Mesenchymal stem cell (in vitro differentiated cells and primary cell): ENCODE results near the gene MAP3K4.

ENCODE experiments used
- DNase-seq: peaks from one replicate; pipeline ENCODE4 v3.0.0-alpha.2; 2013
- H2AFZ ChIP-seq: one replicate; pipeline ENCODE4 v1.6.1; 2013; ENCODE audit warnings: low read depth, mild to moderate bottlenecking, control low read depth, inconsistent platforms, low read length, moderate library complexity
- H2AK5ac ChIP-seq: 2 replicates; pipeline ENCODE4 v1.6.1; 2013; ENCODE audit warnings: low read length, moderate library complexity, mild to moderate bottlenecking, inconsistent platforms; ENCODE audit not compliant: severe bottlenecking
- H2BK120ac ChIP-seq: one replicate; pipeline ENCODE4 v1.6.1; 2013; ENCODE audit warnings: low read depth, mild to moderate bottlenecking, inconsistent platforms, low read length, moderate library complexity
- H2BK12ac ChIP-seq, 2 experiments: one replicate each; pipeline ENCODE4 v1.6.1; 2013; ENCODE audit warnings: inconsistent platforms in 2 of 2, low read length in 2 of 2, mild to moderate bottlenecking in 2 of 2, moderate library complexity in 2 of 2, control low read depth in 1 of 2
- H2BK15ac ChIP-seq: one replicate; pipeline ENCODE4 v1.6.1; 2013; ENCODE audit warnings: mild to moderate bottlenecking, low read depth, inconsistent platforms; ENCODE audit not compliant: poor library complexity, severe bottlenecking
- H2BK5ac ChIP-seq: 2 replicates; pipeline ENCODE4 v1.6.1; 2013; ENCODE audit warnings: low read depth, mild to moderate bottlenecking, low read length, control low read depth, inconsistent platforms; ENCODE audit not compliant: poor library complexity, severe bottlenecking
- H3K14ac ChIP-seq, 2 experiments: one replicate each; pipeline ENCODE4 v1.6.1; 2013; ENCODE audit warnings: inconsistent platforms in 2 of 2, low read length in 2 of 2, control low read depth in 1 of 2, mild to moderate bottlenecking in 1 of 2, moderate library complexity in 1 of 2
- H3K18ac ChIP-seq, 2 experiments: one replicate each; pipeline ENCODE4 v1.6.1; 2013; ENCODE audit warnings: inconsistent platforms in 2 of 2, low read length in 2 of 2, control low read depth in 1 of 2, low read depth in 1 of 2, mild to moderate bottlenecking in 1 of 2
- H3K23ac ChIP-seq, 2 experiments: one replicate each; pipeline ENCODE4 v1.6.1; 2013; ENCODE audit warnings: inconsistent platforms in 2 of 2, low read length in 2 of 2, mild to moderate bottlenecking in 2 of 2, moderate library complexity in 2 of 2, control low read depth in 1 of 2
- H3K27ac ChIP-seq: 2 replicates; pipeline ENCODE4 v1.5.1; 2013; ENCODE audit warnings: mild to moderate bottlenecking, moderate library complexity, low read length, control low read depth, inconsistent platforms; ENCODE audit not compliant: poor library complexity, severe bottlenecking
- H3K27me3 ChIP-seq, 2 experiments: 2 replicates each; pipeline versions ENCODE4 v1.6.1 to v1.7.0; 2013; ENCODE audit warnings: low read length in 2 of 2, mild to moderate bottlenecking in 2 of 2, moderate library complexity in 2 of 2, control low read depth in 1 of 2, inconsistent platforms in 1 of 2; ENCODE audit not compliant: control insufficient read depth in 1 of 2, insufficient read depth in 1 of 2
- H3K36me3 ChIP-seq, 2 experiments: 2 replicates each; pipeline versions ENCODE4 v1.6.1 to v1.7.0; 2013; ENCODE audit warnings: low read length in 2 of 2, control low read depth in 1 of 2, inconsistent platforms in 1 of 2, low read depth in 1 of 2, mild to moderate bottlenecking in 1 of 2; ENCODE audit not compliant: insufficient read depth in 2 of 2, control insufficient read depth in 1 of 2
- H3K4ac ChIP-seq, 2 experiments: one replicate each; pipeline ENCODE4 v1.6.1; 2013; ENCODE audit warnings: inconsistent platforms in 2 of 2, low read length in 2 of 2, mild to moderate bottlenecking in 2 of 2, moderate library complexity in 2 of 2, control low read depth in 1 of 2, low read depth in 1 of 2
- H3K4me1 ChIP-seq: 2 replicates; pipeline ENCODE4 v1.6.1; 2013; ENCODE audit warnings: low read depth, low read length, control low read depth; ENCODE audit not compliant: control insufficient read depth, insufficient read depth
- H3K4me2 ChIP-seq: 2 replicates; pipeline ENCODE4 v1.6.1; 2013; ENCODE audit warnings: low read length, mild to moderate bottlenecking, inconsistent platforms; ENCODE audit not compliant: poor library complexity, severe bottlenecking
- H3K4me3 ChIP-seq, 2 experiments: 2 replicates each; pipeline versions ENCODE4 v1.5.1 to v1.7.0; 2013; ENCODE audit warnings: low read length in 2 of 2, mild to moderate bottlenecking in 2 of 2, control low read depth in 1 of 2, low read depth in 1 of 2; ENCODE audit not compliant: insufficient read depth in 1 of 2
- H3K79me1 ChIP-seq: replicated peaks from 2 replicates; pipeline ENCODE4 v1.6.1; 2013; ENCODE audit warnings: mild to moderate bottlenecking, control low read depth, low read length, inconsistent platforms; ENCODE audit not compliant: poor library complexity, severe bottlenecking
- H3K9ac ChIP-seq: 2 replicates; pipeline ENCODE4 v1.7.0; 2013; ENCODE audit warnings: mild to moderate bottlenecking, low read length, moderate library complexity
- H3K9me3 ChIP-seq: 2 replicates; pipeline ENCODE4 v1.7.0; 2013; ENCODE audit warnings: mild to moderate bottlenecking, low read length; ENCODE audit not compliant: control insufficient read depth
- H4K8ac ChIP-seq: one replicate; pipeline ENCODE4 v1.6.1; 2013; ENCODE audit warnings: inconsistent platforms, mild to moderate bottlenecking, low read length, moderate library complexity
- H4K91ac ChIP-seq: one replicate; pipeline ENCODE4 v1.6.1; 2013; ENCODE audit warnings: mild to moderate bottlenecking, low read length, inconsistent platforms
- WGBS: methylation state at CpG from one replicate; pipeline ENCODE4 v1.1.7; 2013; ENCODE audit warnings: mixed read lengths; 5-methylcytosine and 5-hydroxymethylcytosine counted together

The MAP3K4 gene

DNA sequence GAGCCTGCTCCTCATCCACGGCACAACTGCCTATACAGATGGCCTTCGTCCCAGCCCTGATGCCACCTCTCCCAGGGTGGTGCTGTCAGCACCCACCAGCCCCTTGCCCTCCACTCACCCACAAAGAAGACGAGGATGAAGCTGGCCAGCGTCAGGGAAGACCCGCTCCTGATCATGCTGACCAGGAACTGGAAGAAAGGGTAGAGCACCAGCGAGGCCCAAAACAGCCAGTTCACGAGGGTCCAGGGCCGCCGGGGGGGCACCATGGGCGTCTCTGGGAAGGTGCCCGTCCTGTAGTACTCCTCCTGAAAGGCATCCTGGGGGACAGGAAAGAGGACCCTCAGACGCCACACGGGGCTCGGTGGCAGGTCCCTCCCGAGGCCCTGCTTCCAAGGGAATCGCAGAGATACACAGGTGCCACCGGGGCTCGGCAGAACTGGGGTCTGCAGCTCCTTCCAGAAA lies 147.8 kb downstream of the MAP3K4 start:
- no peak overlapping the region for H3K4ac ChIP-seq
- 98% methylated on average over 18 of the region's 18 CpGs for WGBS

GRCh38 chr6:161139766-161140553 lies 148.4 kb downstream of the MAP3K4 start:
- Histone ChIP-seq H3K4me1 (peaks cover 9% of the 10 kb centered on the region), H2BK12ac (no peak overlapping the region), H4K8ac (no peak overlapping the region), H3K4me2 (no peak overlapping the region), H3K14ac (no peak overlapping the region), H2AFZ (no peak overlapping the region), H3K4me3 (no peak overlapping the region), H3K18ac (no peak overlapping the region), H3K23ac (peak overlapping the region in 1 of 2 experiments; percentile 35), H3K4ac (no peak overlapping the region), H2BK5ac (peak overlapping the region; percentile 46), H3K9ac (peak overlapping the region; percentile 51), H3K27me3 (no peaks in the 10 kb centered on the region), H3K79me1 (peaks cover 3% of the 10 kb centered on the region), H2BK120ac (no peak overlapping the region), H4K91ac (no peak overlapping the region), H2BK15ac (no peak overlapping the region), H3K36me3 (peaks cover 61 to 64% of the 10 kb centered on the region in 2 experiments), H3K9me3 (no peaks in the 10 kb centered on the region), H3K27ac (no peak overlapping the region), H2AK5ac (no peak overlapping the region)
- WGBS: 93% methylated on average over 28 of the region's 28 CpGs
- DNase-seq: no peak

More for the DNA sequence above, 147.8 kb downstream of the MAP3K4 start:
- H2BK15ac ChIP-seq: no peak overlapping the region
- no peak overlapping the region for H3K27ac ChIP-seq
- H2BK120ac ChIP-seq: no peak overlapping the region
- no peak overlapping the region for H3K18ac ChIP-seq
- H3K23ac ChIP-seq: no peak overlapping the region
- H3K27me3 ChIP-seq: no peaks in the 10 kb centered on the region
- H3K14ac ChIP-seq: no peak overlapping the region
- no peak overlapping the region for H3K9ac ChIP-seq
- peaks cover 66 to 68% of the 10 kb centered on the region in 2 experiments for H3K36me3 ChIP-seq
- peaks cover 9% of the 10 kb centered on the region for H3K4me1 ChIP-seq
- no peaks in the 10 kb centered on the region for H3K9me3 ChIP-seq
- H4K8ac ChIP-seq: no peak overlapping the region
- H2AK5ac ChIP-seq: no peak overlapping the region
- H3K4me2 ChIP-seq: no peak overlapping the region
- H2BK5ac ChIP-seq: no peak overlapping the region
- H3K79me1 ChIP-seq: peaks cover 3% of the 10 kb centered on the region
- no peak overlapping the region for H3K4me3 ChIP-seq
- no peak overlapping the region for H4K91ac ChIP-seq
- H2BK12ac ChIP-seq: no peak overlapping the region
- no peak overlapping the region for H2AFZ ChIP-seq
- no peak for DNase-seq

DNA sequence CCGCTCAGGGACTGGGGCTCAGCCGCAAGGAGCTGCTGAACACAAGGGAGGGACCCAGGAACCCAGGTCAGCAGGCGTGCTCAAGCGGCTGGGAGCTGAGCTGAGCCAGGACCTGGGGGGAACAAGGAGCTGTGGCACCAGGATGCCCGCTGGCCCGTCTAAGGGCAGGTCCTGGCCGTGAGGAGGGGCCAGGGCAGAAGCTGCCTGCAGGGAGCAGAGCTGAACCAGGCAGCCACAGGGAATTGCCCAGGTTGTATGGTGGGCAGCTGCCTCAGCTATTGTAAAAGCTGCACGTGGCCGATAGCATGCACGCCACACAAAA lies 148.9 kb downstream of the MAP3K4 start:
- H2BK120ac ChIP-seq: no peak overlapping the region
- H3K9ac ChIP-seq: peak overlapping the region; percentile 51
- H3K4ac ChIP-seq: no peak overlapping the region
- H2BK12ac ChIP-seq: no peak overlapping the region
- H2AFZ ChIP-seq: no peak overlapping the region
- no peak overlapping the region for H2BK5ac ChIP-seq
- no peak overlapping the region for H4K91ac ChIP-seq
- H3K23ac ChIP-seq: peak overlapping the region in 1 of 2 experiments; percentile 35
- no peak overlapping the region for H3K27ac ChIP-seq
- 96% methylated on average over 10 of the region's 10 CpGs for WGBS
- peaks cover 60% of the 10 kb centered on the region in 2 experiments for H3K36me3 ChIP-seq
- H2BK15ac ChIP-seq: no peak overlapping the region
- peaks cover 3% of the 10 kb centered on the region for H3K79me1 ChIP-seq
- no peak overlapping the region for H4K8ac ChIP-seq
- H3K14ac ChIP-seq: no peak overlapping the region
- no peak overlapping the region for H3K18ac ChIP-seq
- H3K4me3 ChIP-seq: no peak overlapping the region
- no peaks in the 10 kb centered on the region for H3K27me3 ChIP-seq
- no peaks in the 10 kb centered on the region for H3K9me3 ChIP-seq
- DNase-seq: no peak
- H2AK5ac ChIP-seq: no peak overlapping the region
- no peak overlapping the region for H3K4me2 ChIP-seq
- H3K4me1 ChIP-seq: peaks cover 9% of the 10 kb centered on the region

GRCh38 chr6:161141173-161141572 lies 149.6 kb downstream of the MAP3K4 start:
- H2BK15ac ChIP-seq: no peak overlapping the region
- WGBS: 96% methylated on average over 9 of the region's 11 CpGs
- no peak overlapping the region for H3K18ac ChIP-seq
- H2BK5ac ChIP-seq: no peak overlapping the region
- no peak overlapping the region for H3K14ac ChIP-seq
- H3K36me3 ChIP-seq: peaks cover 59 to 60% of the 10 kb centered on the region in 2 experiments
- H3K23ac ChIP-seq: peak overlapping the region in 1 of 2 experiments; percentile 79
- H2AK5ac ChIP-seq: no peak overlapping the region
- no peak overlapping the region for H4K91ac ChIP-seq
- H3K9me3 ChIP-seq: no peaks in the 10 kb centered on the region
- no peak overlapping the region for H3K27ac ChIP-seq
- H3K4me2 ChIP-seq: no peak overlapping the region
- H2BK12ac ChIP-seq: no peak overlapping the region
- H2AFZ ChIP-seq: no peak overlapping the region
- no peaks in the 10 kb centered on the region for H3K27me3 ChIP-seq
- no peak overlapping the region for H3K4me3 ChIP-seq
- H3K4me1 ChIP-seq: peaks cover 9% of the 10 kb centered on the region
- H4K8ac ChIP-seq: no peak overlapping the region
- H3K79me1 ChIP-seq: peaks cover 3% of the 10 kb centered on the region
- no peak overlapping the region for H3K4ac ChIP-seq
- H3K9ac ChIP-seq: no peak overlapping the region
- H2BK120ac ChIP-seq: no peak overlapping the region
- DNase-seq: no peak
